SH-SY5Y (cell line): ENCODE results near the gene TRAF3.

Experiments used
- GATA2 ChIP-seq: IDR thresholded peaks from 2 replicates; pipeline ENCODE4 v1.6.1; 2011; ENCODE audit warnings: mild to moderate bottlenecking, low read depth, low read length
- GATA3 ChIP-seq: IDR thresholded peaks from 2 replicates; pipeline ENCODE4 v1.6.1; 2011; ENCODE audit warnings: low read depth, mild to moderate bottlenecking, low read length, moderate library complexity

DNA sequence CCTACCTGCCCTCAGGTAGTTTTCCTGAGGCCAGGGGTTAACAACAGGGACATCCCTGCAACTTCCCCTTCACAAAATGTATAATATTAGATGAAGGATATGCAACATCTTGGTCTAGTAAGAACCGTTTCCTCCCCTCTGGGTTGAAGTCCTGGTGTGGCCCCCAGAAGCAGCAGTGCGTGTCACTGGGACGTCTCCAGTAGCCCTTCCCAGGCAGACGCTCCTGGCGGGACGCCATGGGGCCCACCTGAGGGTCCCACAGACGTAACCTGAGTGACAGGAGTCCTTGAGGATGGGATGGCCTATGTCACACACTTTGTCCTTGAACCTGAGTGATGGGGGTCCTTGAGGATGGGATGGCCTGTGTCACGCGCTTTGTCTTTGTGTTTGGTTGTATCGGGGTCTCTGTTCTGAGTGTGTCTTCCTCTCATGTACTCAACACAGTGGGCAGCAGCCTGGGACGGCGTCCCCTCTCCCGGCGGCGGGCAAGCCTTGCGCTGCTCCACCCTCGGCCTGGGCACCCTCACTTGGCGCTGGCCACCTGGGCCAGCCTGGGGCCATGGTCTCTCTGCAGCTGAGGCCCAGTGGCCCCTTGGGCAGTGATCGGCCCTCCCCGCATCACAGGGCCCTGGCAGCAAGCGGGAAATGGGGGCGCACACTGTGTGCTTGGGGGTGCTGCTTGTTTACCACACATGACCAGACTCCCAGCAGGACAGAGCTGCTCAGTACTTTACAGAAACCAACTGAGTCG, 130.9 kb downstream of the TRAF3 start:
- TF ChIP-seq GATA3, result no peak
- TF ChIP-seq GATA2, result no peak
